ENCODE data around the gene PRKCZ. TPM values are rescaled to one million over a fixed set of nuclear protein-coding genes. Genes with fewer than 3 reads are reported as not detected.

PRKCZ gene
- total and polyA plus RNA-seq, 2 of the 4 experiments (the other 2 are of a cell fraction): 2.0 to 3.5 TPM

- intact Hi-C loops (cut with micrococcal nuclease) (no loop called here), dilution Hi-C loops (cut with HindIII; ENCODE audit: low sequenced_read_pairs, unreplicated experiment) (no loop called here), in situ Hi-C loops (cut with MboI; ENCODE audit: low sequenced_read_pairs) (loop anchor here (25.0 kb wide), 1 partner anchor 355 kb away; the partner anchor contains the start of genes HES5 and PANK4)
- no peaks in the 10 kb centered on the region for H3K9me3 ChIP-seq (ENCODE audit: control insufficient read depth, insufficient read depth, low read length)
- no peaks in the 10 kb centered on the region for H3K27me3 ChIP-seq (ENCODE audit: control insufficient read depth, insufficient read depth, low read length)
- H2AFZ ChIP-seq (replicated peaks; ENCODE audit: low read length, poor library complexity): no peak overlapping the region
- WGBS, 2 experiments (ENCODE audit: extremely low coverage in 2 of 2, insufficient read length in 1 of 2): 94% methylated on average over 9 of the region's 13 CpGs; no CpG with 5 or more reads in 1 of the 2 experiments
- H3K4me3 ChIP-seq (ENCODE audit: insufficient read depth, low read depth, low read length): no peak overlapping the region
- no peak overlapping the region for H3K56ac ChIP-seq (ENCODE audit: extremely low read depth, insufficient read depth, low read length)
- DNase-seq: no peak
- no peaks in the 10 kb centered on the region; a peak in 1 of 4 replicates for H3K79me1 ChIP-seq (ENCODE audit: low read depth in 1 of 2, low read length in 2 of 2)
- H2BK120ac ChIP-seq (ENCODE audit: low read depth, low read length): no peak overlapping the region
- no peak overlapping the region for H3K18ac ChIP-seq (ENCODE audit: low read depth, low read length)
- H3K4ac ChIP-seq (ENCODE audit: low read depth, low read length): no peak overlapping the region
- no peak overlapping the region for H2BK15ac ChIP-seq (ENCODE audit: low read depth, low read length)
- no peaks in the 10 kb centered on the region for H3K9me1 ChIP-seq (ENCODE audit: insufficient read depth, low read length)
- no peak overlapping the region for H3K23ac ChIP-seq (ENCODE audit: low read depth, low read length)
- no peak overlapping the region for H3K4me2 ChIP-seq (ENCODE audit: low read depth, low read length)
- no peak overlapping the region for H2BK5ac ChIP-seq (ENCODE audit: low read depth, low read length, poor library complexity, severe bottlenecking)
- BruUV-seq (replicated peaks): no TSS peak
- H2BK20ac ChIP-seq (ENCODE audit: low read depth, low read length): no peak overlapping the region
- H3K27ac ChIP-seq (ENCODE audit: insufficient read depth, low read length): no peak overlapping the region
- H3K9ac ChIP-seq (ENCODE audit: low read depth, low read length): no peak overlapping the region
- CTCF ChIA-PET: interaction anchor here (1.4 kb wide), 1 partner anchor 8 kb away, joined by 5 read pairs; no protein-coding TSS in a partner anchor
- TF ChIP-seq SMC3 (IDR thresholded peaks at IDR 0.05; ENCODE audit: low read depth, low read length): no peak
- no peak for TF ChIP-seq CTCF (conservative IDR thresholded peaks at IDR 0.05; ENCODE audit: low read depth, low read length)
- TF ChIP-seq MXI1 (IDR thresholded peaks at IDR 0.05; ENCODE audit: borderline replicate concordance, low read depth, low read length): no peak
- no peak for TF ChIP-seq CEBPB (IDR thresholded peaks at IDR 0.05; ENCODE audit: low read depth, low read length)
- no peak for TF ChIP-seq CHD1 (IDR thresholded peaks at IDR 0.05; ENCODE audit: low read depth, low read length)
- no peak for TF ChIP-seq FOS (IDR thresholded peaks at IDR 0.05; ENCODE audit: low read depth, low read length)
- TF ChIP-seq MAFK (IDR thresholded peaks at IDR 0.05; ENCODE audit: low read depth, low read length): no peak
- no peak for TF ChIP-seq MAZ (IDR thresholded peaks at IDR 0.05; ENCODE audit: borderline replicate concordance, low read depth, low read length)
- TF ChIP-seq, protein P1, sequence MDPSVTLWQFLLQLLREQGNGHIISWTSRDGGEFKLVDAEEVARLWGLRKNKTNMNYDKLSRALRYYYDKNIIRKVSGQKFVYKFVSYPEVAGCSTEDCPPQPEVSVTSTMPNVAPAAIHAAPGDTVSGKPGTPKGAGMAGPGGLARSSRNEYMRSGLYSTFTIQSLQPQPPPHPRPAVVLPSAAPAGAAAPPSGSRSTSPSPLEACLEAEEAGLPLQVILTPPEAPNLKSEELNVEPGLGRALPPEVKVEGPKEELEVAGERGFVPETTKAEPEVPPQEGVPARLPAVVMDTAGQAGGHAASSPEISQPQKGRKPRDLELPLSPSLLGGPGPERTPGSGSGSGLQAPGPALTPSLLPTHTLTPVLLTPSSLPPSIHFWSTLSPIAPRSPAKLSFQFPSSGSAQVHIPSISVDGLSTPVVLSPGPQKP (IDR thresholded peaks at IDR 0.05; ENCODE audit: borderline replicate concordance, low read depth, low read length): no peak
- TF ChIP-seq, protein P2, sequence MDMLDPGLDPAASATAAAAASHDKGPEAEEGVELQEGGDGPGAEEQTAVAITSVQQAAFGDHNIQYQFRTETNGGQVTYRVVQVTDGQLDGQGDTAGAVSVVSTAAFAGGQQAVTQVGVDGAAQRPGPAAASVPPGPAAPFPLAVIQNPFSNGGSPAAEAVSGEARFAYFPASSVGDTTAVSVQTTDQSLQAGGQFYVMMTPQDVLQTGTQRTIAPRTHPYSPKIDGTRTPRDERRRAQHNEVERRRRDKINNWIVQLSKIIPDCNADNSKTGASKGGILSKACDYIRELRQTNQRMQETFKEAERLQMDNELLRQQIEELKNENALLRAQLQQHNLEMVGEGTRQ (IDR thresholded peaks at IDR 0.05; ENCODE audit: low read depth, low read length): no peak
- TF ChIP-seq RAD21 (IDR thresholded peaks at IDR 0.05; ENCODE audit: low read length): no peak
- no peak for TF ChIP-seq BHLHE40 (IDR thresholded peaks at IDR 0.05; ENCODE audit: low read depth, low read length)
- TF ChIP-seq RCOR1 (IDR thresholded peaks at IDR 0.05; ENCODE audit: insufficient replicate concordance, low read length): no peak
- no peak for TF ChIP-seq NFE2L2 (IDR thresholded peaks at IDR 0.05; ENCODE audit: low read depth, low read length)
- TF ChIP-seq POLR2A (IDR thresholded peaks at IDR 0.05; ENCODE audit: low read depth, low read length): no peak
- TF ChIP-seq RFX5 (IDR thresholded peaks at IDR 0.05; ENCODE audit: low read depth, low read length): no peak
- no peak overlapping the region for H4K91ac ChIP-seq (ENCODE audit: insufficient read depth, low read depth, low read length)
- peaks cover 9% of the 10 kb centered on the region; the same call in 1 of the 2 replicates for H3K36me3 ChIP-seq (ENCODE audit: control insufficient read depth, insufficient read depth, low read length)
- H3K4me1 ChIP-seq (ENCODE audit: control insufficient read depth, insufficient read depth, low read length): no peaks in the 10 kb centered on the region
- H4K5ac ChIP-seq (ENCODE audit: low read depth, low read length): no peak overlapping the region
- no peak overlapping the region for H3K14ac ChIP-seq (replicated peaks; ENCODE audit: low read depth, low read length)
- no peak overlapping the region for H4K8ac ChIP-seq (ENCODE audit: low read depth in 2 of 2, low read length in 2 of 2)
- no peaks in the 10 kb centered on the region for H4K20me1 ChIP-seq (ENCODE audit: insufficient read depth, low read length)
- no peak overlapping the region for H2AK5ac ChIP-seq (ENCODE audit: low read depth, low read length)
- POLR2A ChIA-PET (ENCODE audit: unreplicated experiment): no interaction called here
- H2AK9ac ChIP-seq (replicated peaks; ENCODE audit: low read depth, low read length, poor library complexity): no peak overlapping the region
- no peak for ATAC-seq (ENCODE audit: low read depth)
Measured at GRCh38 chr1:2182376-2182775, 132.2 kb downstream of the PRKCZ start.
